ENCODE data around the gene TNIK.

The TNIK gene

GRCh38 chr3:171013822-171014748, 446.1 kb downstream of the TNIK start:
- no peak for DNase-seq

GRCh38 chr3:171011873-171012336, 448.3 kb downstream of the TNIK start:
- no peak for DNase-seq

Data from right forelimb (tissue), 1 donor.